Measurements from ENCODE around the gene FTH1. TPM values are rescaled to one million over a fixed set of nuclear protein-coding genes. Genes with fewer than 3 reads are reported as not detected.
A peak's percentile ranks its signal among the peaks of the same experiment; 100 is the strongest.

The FTH1 gene
- total and polyA plus RNA-seq, 4 donors, result 592 to 4,630 (median 2,175) TPM

DNA sequence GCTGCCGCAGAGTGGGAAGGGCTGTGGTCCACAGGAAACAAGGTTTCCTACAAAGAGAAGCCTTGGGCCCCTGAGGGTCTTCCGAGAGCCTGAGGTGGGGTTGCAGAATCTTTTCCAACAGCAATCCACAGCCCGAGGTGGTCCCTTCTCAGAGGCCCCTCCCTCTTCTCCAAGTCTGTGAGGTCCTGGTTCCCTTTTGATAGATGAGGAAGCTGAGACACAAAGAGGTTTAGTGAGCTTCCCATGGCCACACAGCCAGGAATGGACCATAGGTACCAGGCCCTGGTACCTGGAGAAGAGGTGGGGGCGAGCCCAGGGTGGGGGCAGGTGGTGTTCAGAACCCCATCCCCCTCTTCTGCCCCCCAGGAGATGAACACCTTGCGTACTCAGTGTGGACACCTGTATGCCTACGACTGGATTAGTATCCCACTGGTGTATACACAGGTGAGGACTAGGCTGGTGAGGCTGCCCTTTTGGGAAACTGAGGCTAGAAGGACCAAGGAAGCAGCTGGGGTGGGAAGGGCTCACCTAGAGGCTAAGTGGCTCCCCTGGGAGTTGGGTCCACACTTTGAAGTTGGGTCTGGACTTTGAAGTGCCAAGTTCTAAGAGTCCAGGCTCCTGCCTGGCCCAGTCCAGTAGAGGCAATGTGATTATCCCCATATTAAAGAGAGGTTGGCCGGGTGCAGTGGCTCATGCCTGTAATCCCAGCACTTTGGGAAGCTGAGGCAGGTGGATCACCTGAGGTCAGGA is 10.2 kb downstream of the FTH1 start:
- Histone ChIP-seq H3K27me3 (ENCODE audit: control insufficient read depth in 4 of 4, insufficient read depth in 4 of 4, low read length in 3 of 4) (no peaks in the 10 kb centered on the region), H3K4me1 (ENCODE audit: control insufficient read depth in 4 of 4, insufficient read depth in 4 of 4, low read length in 3 of 4) (peaks cover 0 to 8% (median 7%) of the 10 kb centered on the region in 4 donors), H3K36me3 (ENCODE audit: control insufficient read depth in 4 of 4, insufficient read depth in 3 of 4, low read depth in 1 of 4, low read length in 3 of 4) (no peaks in the 10 kb centered on the region), H3K4me3 (ENCODE audit: low read depth in 1 of 3, low read length in 3 of 3) (no peak overlapping the region), H3K9ac (ENCODE audit: low read depth in 1 of 2, low read length in 2 of 2) (no peak overlapping the region), H3K9me3 (ENCODE audit: control insufficient read depth in 4 of 4, low read length in 3 of 4) (no peaks in the 10 kb centered on the region), H3K27ac (ENCODE audit: low read depth in 1 of 2, low read length in 2 of 2) (no peak overlapping the region)
- 94% methylated on average over 7 of the region's 7 CpGs for WGBS
- TF ChIP-seq TAF1 (conservative IDR thresholded peaks at IDR 0.05), result no peak
- no peak for TF ChIP-seq FOXA1 (IDR thresholded peaks at IDR 0.05)
- TF ChIP-seq RAD21 (IDR thresholded peaks at IDR 0.05), result no peak
- TF ChIP-seq CTCF (IDR thresholded peaks at IDR 0.05; ENCODE audit: low read depth, low read length, missing input control), result no peak
- DNase-seq (ENCODE audit: low spot score), result no peak

DNA sequence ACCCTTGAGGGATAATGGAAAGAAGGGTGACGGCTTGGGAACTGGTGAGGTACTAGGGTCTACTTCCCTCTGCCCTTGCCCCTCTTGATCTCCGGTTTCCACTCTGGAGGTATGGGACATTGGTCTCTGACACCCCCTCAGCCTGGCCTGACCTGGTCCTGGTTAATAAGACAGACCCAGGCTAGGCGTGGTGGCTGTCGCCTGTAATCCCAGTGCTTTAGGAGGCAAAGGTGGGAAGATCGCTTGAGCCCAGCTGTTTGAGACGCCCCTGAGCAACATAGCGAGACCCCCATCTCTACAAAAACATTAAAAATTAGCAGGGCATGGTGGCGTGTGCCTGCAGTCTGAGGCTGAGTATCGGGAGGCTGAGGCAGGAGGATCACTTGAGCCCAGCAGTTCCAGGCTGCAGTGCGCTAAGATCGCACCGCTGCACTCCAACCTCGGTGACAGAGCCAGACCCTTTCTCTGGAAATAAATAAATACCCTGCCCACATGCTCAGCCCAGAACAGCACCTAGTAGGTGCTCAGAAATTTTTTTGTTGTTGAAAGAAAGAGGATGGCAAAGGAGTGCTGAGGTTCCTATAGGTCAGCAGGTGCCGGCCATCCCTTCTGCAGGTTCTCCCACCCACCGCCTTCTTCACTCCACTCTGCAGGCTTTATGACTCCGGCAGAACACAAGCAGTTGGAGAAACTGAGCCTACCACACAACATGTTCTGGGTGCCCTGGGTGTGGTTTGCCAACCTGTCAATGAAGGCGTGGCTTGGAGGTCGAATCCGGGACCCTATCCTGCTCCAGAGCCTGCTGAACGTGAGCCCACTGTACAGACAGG is 11.0 kb downstream of the FTH1 start:
- DNase-seq (ENCODE audit: low spot score), result no peak
- H3K4me3 ChIP-seq (ENCODE audit: low read depth in 1 of 3, low read length in 3 of 3), result peak overlapping the region in 1 of 3 donors; percentile 8
- 94% methylated on average over 20 of the region's 20 CpGs for WGBS
- no peak overlapping the region for H3K27ac ChIP-seq (ENCODE audit: low read depth in 1 of 2, low read length in 2 of 2)
- TF ChIP-seq SP1 (IDR thresholded peaks at IDR 0.05), result no peak
- TF ChIP-seq RXRA (IDR thresholded peaks at IDR 0.05), result no peak
- TF ChIP-seq, protein P1, sequence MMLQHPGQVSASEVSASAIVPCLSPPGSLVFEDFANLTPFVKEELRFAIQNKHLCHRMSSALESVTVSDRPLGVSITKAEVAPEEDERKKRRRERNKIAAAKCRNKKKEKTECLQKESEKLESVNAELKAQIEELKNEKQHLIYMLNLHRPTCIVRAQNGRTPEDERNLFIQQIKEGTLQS (IDR thresholded peaks at IDR 0.05), result no peak
- no peak for TF ChIP-seq YY1 (IDR thresholded peaks at IDR 0.05)
- no peak for TF ChIP-seq CTCF (IDR thresholded peaks at IDR 0.05; ENCODE audit: low read depth, low read length, missing input control)
- TF ChIP-seq FOXA1 (IDR thresholded peaks at IDR 0.05), result no peak
- no peak for TF ChIP-seq JUND (IDR thresholded peaks at IDR 0.05)
- TF ChIP-seq HNF4A (conservative IDR thresholded peaks at IDR 0.05), result no peak
- TF ChIP-seq, protein P2, sequence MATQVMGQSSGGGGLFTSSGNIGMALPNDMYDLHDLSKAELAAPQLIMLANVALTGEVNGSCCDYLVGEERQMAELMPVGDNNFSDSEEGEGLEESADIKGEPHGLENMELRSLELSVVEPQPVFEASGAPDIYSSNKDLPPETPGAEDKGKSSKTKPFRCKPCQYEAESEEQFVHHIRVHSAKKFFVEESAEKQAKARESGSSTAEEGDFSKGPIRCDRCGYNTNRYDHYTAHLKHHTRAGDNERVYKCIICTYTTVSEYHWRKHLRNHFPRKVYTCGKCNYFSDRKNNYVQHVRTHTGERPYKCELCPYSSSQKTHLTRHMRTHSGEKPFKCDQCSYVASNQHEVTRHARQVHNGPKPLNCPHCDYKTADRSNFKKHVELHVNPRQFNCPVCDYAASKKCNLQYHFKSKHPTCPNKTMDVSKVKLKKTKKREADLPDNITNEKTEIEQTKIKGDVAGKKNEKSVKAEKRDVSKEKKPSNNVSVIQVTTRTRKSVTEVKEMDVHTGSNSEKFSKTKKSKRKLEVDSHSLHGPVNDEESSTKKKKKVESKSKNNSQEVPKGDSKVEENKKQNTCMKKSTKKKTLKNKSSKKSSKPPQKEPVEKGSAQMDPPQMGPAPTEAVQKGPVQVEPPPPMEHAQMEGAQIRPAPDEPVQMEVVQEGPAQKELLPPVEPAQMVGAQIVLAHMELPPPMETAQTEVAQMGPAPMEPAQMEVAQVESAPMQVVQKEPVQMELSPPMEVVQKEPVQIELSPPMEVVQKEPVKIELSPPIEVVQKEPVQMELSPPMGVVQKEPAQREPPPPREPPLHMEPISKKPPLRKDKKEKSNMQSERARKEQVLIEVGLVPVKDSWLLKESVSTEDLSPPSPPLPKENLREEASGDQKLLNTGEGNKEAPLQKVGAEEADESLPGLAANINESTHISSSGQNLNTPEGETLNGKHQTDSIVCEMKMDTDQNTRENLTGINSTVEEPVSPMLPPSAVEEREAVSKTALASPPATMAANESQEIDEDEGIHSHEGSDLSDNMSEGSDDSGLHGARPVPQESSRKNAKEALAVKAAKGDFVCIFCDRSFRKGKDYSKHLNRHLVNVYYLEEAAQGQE (IDR thresholded peaks at IDR 0.05), result no peak
- no peak for TF ChIP-seq MAX (IDR thresholded peaks at IDR 0.05)
- TF ChIP-seq TAF1 (conservative IDR thresholded peaks at IDR 0.05), result no peak
- no peak for TF ChIP-seq GABPA (IDR thresholded peaks at IDR 0.05 in 1 of 2, conservative IDR thresholded peaks at IDR 0.05 in 1 of 2)
- no peak for TF ChIP-seq HNF4G (IDR thresholded peaks at IDR 0.05)
- no peak for TF ChIP-seq NR2F2 (IDR thresholded peaks at IDR 0.05)
- TF ChIP-seq, protein P3, sequence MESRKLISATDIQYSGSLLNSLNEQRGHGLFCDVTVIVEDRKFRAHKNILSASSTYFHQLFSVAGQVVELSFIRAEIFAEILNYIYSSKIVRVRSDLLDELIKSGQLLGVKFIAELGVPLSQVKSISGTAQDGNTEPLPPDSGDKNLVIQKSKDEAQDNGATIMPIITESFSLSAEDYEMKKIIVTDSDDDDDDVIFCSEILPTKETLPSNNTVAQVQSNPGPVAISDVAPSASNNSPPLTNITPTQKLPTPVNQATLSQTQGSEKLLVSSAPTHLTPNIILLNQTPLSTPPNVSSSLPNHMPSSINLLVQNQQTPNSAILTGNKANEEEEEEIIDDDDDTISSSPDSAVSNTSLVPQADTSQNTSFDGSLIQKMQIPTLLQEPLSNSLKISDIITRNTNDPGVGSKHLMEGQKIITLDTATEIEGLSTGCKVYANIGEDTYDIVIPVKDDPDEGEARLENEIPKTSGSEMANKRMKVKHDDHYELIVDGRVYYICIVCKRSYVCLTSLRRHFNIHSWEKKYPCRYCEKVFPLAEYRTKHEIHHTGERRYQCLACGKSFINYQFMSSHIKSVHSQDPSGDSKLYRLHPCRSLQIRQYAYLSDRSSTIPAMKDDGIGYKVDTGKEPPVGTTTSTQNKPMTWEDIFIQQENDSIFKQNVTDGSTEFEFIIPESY (IDR thresholded peaks at IDR 0.05), result no peak
- TF ChIP-seq RAD21 (IDR thresholded peaks at IDR 0.05), result no peak
- TF ChIP-seq FOXA2 (IDR thresholded peaks at IDR 0.05), result no peak
- TF ChIP-seq EGR1 (IDR thresholded peaks at IDR 0.05; ENCODE audit: low read depth in 2 of 2), result no peak
- no peaks in the 10 kb centered on the region for H3K9me3 ChIP-seq (ENCODE audit: control insufficient read depth in 4 of 4, low read length in 3 of 4)
- no peak overlapping the region for H3K9ac ChIP-seq (ENCODE audit: low read depth in 1 of 2, low read length in 2 of 2)
- H3K27me3 ChIP-seq (ENCODE audit: control insufficient read depth in 4 of 4, insufficient read depth in 4 of 4, low read length in 3 of 4), result no peaks in the 10 kb centered on the region
- H3K4me1 ChIP-seq (ENCODE audit: control insufficient read depth in 4 of 4, insufficient read depth in 4 of 4, low read length in 3 of 4), result peaks cover 0 to 7% (median 6%) of the 10 kb centered on the region in 4 donors
- H3K36me3 ChIP-seq (ENCODE audit: control insufficient read depth in 4 of 4, insufficient read depth in 3 of 4, low read depth in 1 of 4, low read length in 3 of 4), result no peaks in the 10 kb centered on the region
